ENCODE results near the gene COX14.

COX14 gene

DNA sequence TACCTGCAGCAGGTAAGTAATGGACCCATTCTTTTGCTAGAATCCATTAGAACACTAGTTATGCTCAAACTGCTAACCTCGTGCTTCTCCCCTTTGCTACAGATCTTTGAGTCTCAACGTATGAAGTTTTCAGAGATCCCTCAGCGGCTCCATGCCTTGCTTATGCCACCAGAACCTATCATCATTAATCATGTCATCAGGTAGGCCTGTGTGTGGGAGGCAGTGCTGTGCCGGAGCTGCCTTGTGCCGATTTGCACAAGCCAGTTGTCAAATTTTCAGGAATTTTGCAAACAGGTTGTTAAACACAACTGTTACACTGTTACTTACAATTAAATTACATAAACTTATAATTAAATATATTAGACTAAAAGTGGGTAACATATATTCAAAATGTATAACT, 21.6 kb upstream of the COX14 start (continued):
- TF ChIP-seq, protein P1, sequence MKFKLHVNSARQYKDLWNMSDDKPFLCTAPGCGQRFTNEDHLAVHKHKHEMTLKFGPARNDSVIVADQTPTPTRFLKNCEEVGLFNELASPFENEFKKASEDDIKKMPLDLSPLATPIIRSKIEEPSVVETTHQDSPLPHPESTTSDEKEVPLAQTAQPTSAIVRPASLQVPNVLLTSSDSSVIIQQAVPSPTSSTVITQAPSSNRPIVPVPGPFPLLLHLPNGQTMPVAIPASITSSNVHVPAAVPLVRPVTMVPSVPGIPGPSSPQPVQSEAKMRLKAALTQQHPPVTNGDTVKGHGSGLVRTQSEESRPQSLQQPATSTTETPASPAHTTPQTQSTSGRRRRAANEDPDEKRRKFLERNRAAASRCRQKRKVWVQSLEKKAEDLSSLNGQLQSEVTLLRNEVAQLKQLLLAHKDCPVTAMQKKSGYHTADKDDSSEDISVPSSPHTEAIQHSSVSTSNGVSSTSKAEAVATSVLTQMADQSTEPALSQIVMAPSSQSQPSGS (tag by site-specific recombination; IDR thresholded peaks at IDR 0.05; ENCODE audit: low read depth), result no peak
- TF ChIP-seq ZNF558 (tag by site-specific recombination; IDR thresholded peaks at IDR 0.05) (no peak), ZFP69B (tag by site-specific recombination; IDR thresholded peaks at IDR 0.05) (no peak), ZNF555 (tag by site-specific recombination; conservative IDR thresholded peaks at IDR 0.05) (no peak), GLI2 (tag by site-specific recombination; IDR thresholded peaks at IDR 0.05; ENCODE audit: borderline replicate concordance, low read depth) (no peak)

DNA sequence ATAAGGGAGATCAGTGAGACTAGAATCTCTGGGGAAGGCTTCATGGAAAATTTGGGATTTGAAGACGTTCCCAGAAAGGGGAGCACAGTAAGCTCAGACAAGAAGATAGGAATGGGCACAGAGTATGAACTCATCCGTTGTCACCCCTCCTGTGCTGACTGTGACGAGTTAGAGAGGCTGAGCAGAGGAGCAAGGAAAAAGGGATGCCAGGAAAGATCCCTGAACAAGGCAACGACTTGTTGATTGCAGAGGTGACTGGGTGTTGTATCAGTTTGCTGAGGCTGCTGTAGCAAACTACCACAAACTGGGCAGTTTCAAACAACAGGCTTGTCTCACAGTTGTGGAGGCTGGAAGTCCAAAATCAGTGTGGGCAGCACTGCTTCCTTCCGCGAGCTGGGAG, 14.1 kb upstream of the COX14 start:
- Histone ChIP-seq H3K9me3 (ENCODE audit: control insufficient read depth, insufficient read depth, low read depth, low read length) (no peaks in the 10 kb centered on the region), H3K4me1 (ENCODE audit: control insufficient read depth, insufficient read depth, low read length) (no peaks in the 10 kb centered on the region), H3K36me3 (ENCODE audit: control insufficient read depth in 2 of 2, insufficient read depth in 1 of 2, low read length in 2 of 2) (peaks cover 44 to 88% of the 10 kb centered on the region in 2 experiments), H3K4me3 (ENCODE audit: low read depth, low read length) (no peak overlapping the region), H3K27ac (ENCODE audit: extremely low read depth, low read depth, low read length) (no peak overlapping the region)
- ChIA-PET CTCF (interaction anchor here (2.1 kb wide), 1 partner anchor 9 kb away, joined by 10 read pairs; no protein-coding TSS in a partner anchor), POLR2A (no interaction called here)
- TF ChIP-seq SCRT1 (tag by site-specific recombination; IDR thresholded peaks at IDR 0.05; ENCODE audit: borderline replicate concordance) (peak; percentile 71; the same call in 1 of the 2 replicates), ZNF394 (tag by site-specific recombination; IDR thresholded peaks at IDR 0.05; ENCODE audit: borderline replicate concordance) (no peak), SCRT2 (tag by site-specific recombination; IDR thresholded peaks at IDR 0.05) (peak; percentile 87), ZBTB17 (tag by site-specific recombination; IDR thresholded peaks at IDR 0.05) (peak; percentile 74), ZBTB1 (tag by site-specific recombination; IDR thresholded peaks at IDR 0.05) (no peak)

DNA sequence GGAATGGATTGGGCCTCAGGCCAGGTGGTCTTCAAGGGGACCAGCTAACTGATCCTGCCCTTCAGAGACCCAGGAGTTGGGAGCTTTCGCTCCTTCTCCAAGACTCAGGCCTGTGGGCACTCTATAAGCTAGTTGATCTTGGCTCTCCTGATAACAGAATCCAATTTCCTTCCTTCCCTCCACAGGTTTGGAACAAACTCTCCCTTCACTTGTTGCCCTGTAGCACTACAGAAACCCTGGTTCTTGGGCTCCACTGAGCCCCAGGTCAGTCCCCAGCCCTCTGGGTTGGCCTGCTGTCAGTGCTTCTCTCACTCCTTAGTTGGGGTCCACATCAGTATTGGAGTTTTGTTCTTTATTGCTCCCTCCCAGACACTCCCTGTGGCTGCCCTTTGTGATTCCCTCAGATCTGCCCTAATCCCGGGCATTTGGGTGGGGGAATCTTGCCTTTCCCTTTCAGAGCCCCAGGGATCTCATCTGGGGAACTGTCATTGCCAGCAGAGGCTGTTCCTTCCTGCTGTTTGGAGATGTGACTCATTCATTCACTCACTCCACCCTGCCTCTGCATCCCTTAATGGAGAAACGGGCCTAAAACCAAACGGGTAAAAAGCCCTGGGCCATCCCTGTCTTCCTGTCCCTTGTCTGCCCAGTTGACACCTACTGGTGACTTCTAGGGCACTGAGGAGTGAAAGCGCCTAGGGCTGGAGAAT, 12.6 kb upstream of the COX14 start:
- no peak overlapping the region for H3K4me3 ChIP-seq (ENCODE audit: low read depth, low read length)
- ChIA-PET CTCF (interaction anchor here (0.6 to 5.4 kb wide), 7 partner anchors 11 to 97 kb away, joined by 3 to 50 read pairs (median 4); partner anchors contain the start of gene COX14), POLR2A (interaction anchor here (2.1 kb wide), 1 partner anchor 12 kb away, joined by 10 read pairs; the partner anchor contains the start of gene COX14)
- peaks cover 7% of the 10 kb centered on the region for H3K4me1 ChIP-seq (ENCODE audit: control insufficient read depth, insufficient read depth, low read length)
- no peak overlapping the region for H3K27ac ChIP-seq (ENCODE audit: extremely low read depth, low read depth, low read length)
- H3K36me3 ChIP-seq (ENCODE audit: control insufficient read depth in 2 of 2, insufficient read depth in 1 of 2, low read length in 2 of 2), result peaks cover 32 to 73% of the 10 kb centered on the region in 2 experiments
- H3K9me3 ChIP-seq (ENCODE audit: control insufficient read depth, insufficient read depth, low read depth, low read length), result no peaks in the 10 kb centered on the region
- TF ChIP-seq ZIC2 (tag by site-specific recombination; IDR thresholded peaks at IDR 0.05), result peak; percentile 67
- no peak for TF ChIP-seq ZNF626 (tag by site-specific recombination; IDR thresholded peaks at IDR 0.05)
- TF ChIP-seq SCRT1 (tag by site-specific recombination; IDR thresholded peaks at IDR 0.05; ENCODE audit: borderline replicate concordance), result peak; percentile 61; the same call in 1 of the 2 replicates
- TF ChIP-seq, protein P2, sequence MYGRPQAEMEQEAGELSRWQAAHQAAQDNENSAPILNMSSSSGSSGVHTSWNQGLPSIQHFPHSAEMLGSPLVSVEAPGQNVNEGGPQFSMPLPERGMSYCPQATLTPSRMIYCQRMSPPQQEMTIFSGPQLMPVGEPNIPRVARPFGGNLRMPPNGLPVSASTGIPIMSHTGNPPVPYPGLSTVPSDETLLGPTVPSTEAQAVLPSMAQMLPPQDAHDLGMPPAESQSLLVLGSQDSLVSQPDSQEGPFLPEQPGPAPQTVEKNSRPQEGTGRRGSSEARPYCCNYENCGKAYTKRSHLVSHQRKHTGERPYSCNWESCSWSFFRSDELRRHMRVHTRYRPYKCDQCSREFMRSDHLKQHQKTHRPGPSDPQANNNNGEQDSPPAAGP (tag by site-specific recombination; IDR thresholded peaks at IDR 0.05), result peak; percentile 86; the same call in 1 of the 2 replicates
- peak; percentile 72 for TF ChIP-seq SCRT2 (tag by site-specific recombination; IDR thresholded peaks at IDR 0.05)
- no peak for TF ChIP-seq ZFP41 (tag by site-specific recombination; IDR thresholded peaks at IDR 0.05; ENCODE audit: borderline replicate concordance)
- no peak for TF ChIP-seq KLF1 (tag by site-specific recombination; IDR thresholded peaks at IDR 0.05)

DNA sequence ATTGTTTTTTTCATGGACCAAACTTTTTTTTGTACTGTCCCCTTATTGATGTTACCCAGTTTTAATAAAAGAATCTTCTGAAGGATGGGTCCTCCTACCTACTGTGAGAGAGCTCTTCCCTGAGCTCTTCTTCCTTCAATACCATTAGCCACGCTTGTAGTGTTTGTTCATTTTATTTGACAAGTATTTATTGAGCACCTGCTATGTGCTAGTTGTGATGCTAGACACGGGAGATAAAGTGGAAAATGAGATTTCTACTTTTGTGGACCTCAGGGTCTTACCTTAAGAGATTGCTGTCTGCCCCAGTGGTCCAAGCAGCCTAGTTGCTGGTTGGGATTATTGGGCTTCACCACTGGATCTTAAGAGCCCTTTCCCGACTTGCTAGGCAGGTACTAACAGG, 11.5 kb upstream of the COX14 start:
- no peak overlapping the region for H3K4me3 ChIP-seq (ENCODE audit: low read depth, low read length)
- ChIA-PET CTCF (interaction anchor here (0.6 to 5.4 kb wide), 10 partner anchors 8 to 508 kb away, joined by 3 to 50 read pairs (median 3); partner anchors contain the start of gene COX14), POLR2A (interaction anchor here (0.9 to 2.1 kb wide), 3 partner anchors 11 to 214 kb away, joined by 3 to 10 read pairs (median 4); partner anchors contain the start of gene COX14)
- peaks cover 21 to 62% of the 10 kb centered on the region in 2 experiments for H3K36me3 ChIP-seq (ENCODE audit: control insufficient read depth in 2 of 2, insufficient read depth in 1 of 2, low read length in 2 of 2)
- H3K4me1 ChIP-seq (ENCODE audit: control insufficient read depth, insufficient read depth, low read length), result peaks cover 7% of the 10 kb centered on the region
- TF ChIP-seq ZNF664 (tag by site-specific recombination; IDR thresholded peaks at IDR 0.05) (peak; percentile 91), KLF8 (tag by site-specific recombination; IDR thresholded peaks at IDR 0.05) (no peak), ZNF660 (tag by site-specific recombination; IDR thresholded peaks at IDR 0.05) (no peak), ZNF133 (tag by site-specific recombination; IDR thresholded peaks at IDR 0.05) (no peak)
- H3K9me3 ChIP-seq (ENCODE audit: control insufficient read depth, insufficient read depth, low read depth, low read length), result no peaks in the 10 kb centered on the region
- H3K27ac ChIP-seq (ENCODE audit: extremely low read depth, low read depth, low read length), result no peak overlapping the region

All from HEK293 (cell line).